Measurements from ENCODE around the gene MYLIP.

MYLIP gene

GRCh38 chr6:16145038-16145437, 16.2 kb downstream of the MYLIP start:
- no peaks in the 10 kb centered on the region for H3K27me3 ChIP-seq (ENCODE audit: insufficient read depth, low read length, poor library complexity, severe bottlenecking)
- peaks cover 76% of the 10 kb centered on the region for H3K79me2 ChIP-seq (ENCODE audit: insufficient read depth, low read length)
- H3F3A ChIP-seq (ENCODE audit: low read depth) = no peaks in the 10 kb centered on the region
- H3K4me1 ChIP-seq (ENCODE audit: insufficient read depth, low read length, poor library complexity, severe bottlenecking) = peaks cover 5% of the 10 kb centered on the region
- no peak overlapping the region for H3K4me2 ChIP-seq (ENCODE audit: low read depth, low read length, poor library complexity, severe bottlenecking)
- H3K9ac ChIP-seq (ENCODE audit: low read depth, low read length, poor library complexity, severe bottlenecking) = no peak overlapping the region
- no peaks in the 10 kb centered on the region for H3K9me3 ChIP-seq (ENCODE audit: insufficient read depth, low read depth, low read length)
- no peak for TF ChIP-seq CTCF (conservative IDR thresholded peaks at IDR 0.05; ENCODE audit: low read length)
- no peak for TF ChIP-seq EZH2phosphoT487 (IDR thresholded peaks at IDR 0.05; ENCODE audit: borderline replicate concordance)
- H3K36me3 ChIP-seq (ENCODE audit: insufficient read depth, low read length) = peaks cover 90% of the 10 kb centered on the region
- no peak overlapping the region for H3K4me3 ChIP-seq (ENCODE audit: low read length, poor library complexity, severe bottlenecking)
- no peaks in the 10 kb centered on the region for H3K9me2 ChIP-seq (replicated peaks; ENCODE audit: low read depth, low read length)
- H4K20me1 ChIP-seq (ENCODE audit: insufficient read depth, low read length, poor library complexity, severe bottlenecking) = peaks cover 56% of the 10 kb centered on the region
- H2AFZ ChIP-seq (ENCODE audit: low read length) = no peak overlapping the region

GRCh38 chr6:16146028-16146427, 17.1 kb downstream of the MYLIP start:
- Histone ChIP-seq H3K9me3 (ENCODE audit: insufficient read depth, low read depth, low read length) (no peaks in the 10 kb centered on the region), H2AFZ (ENCODE audit: low read length) (no peak overlapping the region), H3F3A (ENCODE audit: low read depth) (no peaks in the 10 kb centered on the region), H3K4me1 (ENCODE audit: insufficient read depth, low read length, poor library complexity, severe bottlenecking) (peaks cover 5% of the 10 kb centered on the region), H3K27me3 (ENCODE audit: insufficient read depth, low read length, poor library complexity, severe bottlenecking) (no peaks in the 10 kb centered on the region), H3K36me3 (ENCODE audit: insufficient read depth, low read length) (peaks cover 95% of the 10 kb centered on the region), H3K9me2 (replicated peaks; ENCODE audit: low read depth, low read length) (no peaks in the 10 kb centered on the region), H3K4me2 (ENCODE audit: low read depth, low read length, poor library complexity, severe bottlenecking) (no peak overlapping the region), H3K9ac (ENCODE audit: low read depth, low read length, poor library complexity, severe bottlenecking) (no peak overlapping the region), H3K4me3 (ENCODE audit: low read length, poor library complexity, severe bottlenecking) (no peak overlapping the region), H4K20me1 (ENCODE audit: insufficient read depth, low read length, poor library complexity, severe bottlenecking) (peaks cover 53% of the 10 kb centered on the region), H3K79me2 (ENCODE audit: insufficient read depth, low read length) (peaks cover 66% of the 10 kb centered on the region; the same call in 1 of the 2 replicates)
- TF ChIP-seq CTCF (conservative IDR thresholded peaks at IDR 0.05; ENCODE audit: low read length) (no peak), EZH2phosphoT487 (IDR thresholded peaks at IDR 0.05; ENCODE audit: borderline replicate concordance) (no peak)

- H4K20me1 ChIP-seq (ENCODE audit: insufficient read depth, low read length, poor library complexity, severe bottlenecking) = peaks cover 53% of the 10 kb centered on the region
- TF ChIP-seq CTCF (conservative IDR thresholded peaks at IDR 0.05; ENCODE audit: low read length) (no peak), EZH2phosphoT487 (IDR thresholded peaks at IDR 0.05; ENCODE audit: borderline replicate concordance) (no peak)
- H3K4me1 ChIP-seq (ENCODE audit: insufficient read depth, low read length, poor library complexity, severe bottlenecking) = peaks cover 5% of the 10 kb centered on the region
- no peaks in the 10 kb centered on the region for H3K27me3 ChIP-seq (ENCODE audit: insufficient read depth, low read length, poor library complexity, severe bottlenecking)
- no peak overlapping the region for H3K9ac ChIP-seq (ENCODE audit: low read depth, low read length, poor library complexity, severe bottlenecking)
- no peaks in the 10 kb centered on the region for H3K9me3 ChIP-seq (ENCODE audit: insufficient read depth, low read depth, low read length)
- no peak overlapping the region for H3K4me3 ChIP-seq (ENCODE audit: low read length, poor library complexity, severe bottlenecking)
- peaks cover 95% of the 10 kb centered on the region for H3K36me3 ChIP-seq (ENCODE audit: insufficient read depth, low read length)
- no peak overlapping the region for H3K4me2 ChIP-seq (ENCODE audit: low read depth, low read length, poor library complexity, severe bottlenecking)
- H3K9me2 ChIP-seq (replicated peaks; ENCODE audit: low read depth, low read length) = no peaks in the 10 kb centered on the region
- H3F3A ChIP-seq (ENCODE audit: low read depth) = no peaks in the 10 kb centered on the region
- peaks cover 61% of the 10 kb centered on the region; the same call in 1 of the 2 replicates for H3K79me2 ChIP-seq (ENCODE audit: insufficient read depth, low read length)
- no peak overlapping the region for H2AFZ ChIP-seq (ENCODE audit: low read length)
Observed at GRCh38 chr6:16146527-16146955, 17.7 kb downstream of the MYLIP start.

All from Loucy (cell line).